Brain pericyte (primary cell): ENCODE data around the gene PTPN20.
"Not testable (repeated sequence)": the region's sequence is repeated elsewhere in the genome, so short reads cannot be mapped to it uniquely, and the experiment has no call there.

Source experiments
- DNase-seq: peaks from one replicate; pipeline ENCODE4 v3.0.0-alpha.2; 2012; ENCODE audit warnings: low read depth, low spot score

Gene PTPN20

GRCh38 chr10:46911144-46911876 lies at the start of gene PTPN20:
Gene PTPN20, plus strand, starts transcription at chr10:46911428. Its CDS starts 21,072 bp downstream, at chr10:46932500.
- DNase-seq = not testable (repeated sequence)

GRCh38 chr10:46869716-46870115 lies 41.5 kb upstream of the PTPN20 start:
- DNase-seq = not testable (repeated sequence)

GRCh38 chr10:46871583-46871982 lies 39.6 kb upstream of the PTPN20 start:
- DNase-seq = not testable (repeated sequence)

- not testable (repeated sequence) for DNase-seq
Observed at GRCh38 chr10:46875304-46875703, 35.9 kb upstream of the PTPN20 start.

- DNase-seq = not testable (repeated sequence)
Observed at GRCh38 chr10:46876773-46877172, 34.5 kb upstream of the PTPN20 start.

DNA sequence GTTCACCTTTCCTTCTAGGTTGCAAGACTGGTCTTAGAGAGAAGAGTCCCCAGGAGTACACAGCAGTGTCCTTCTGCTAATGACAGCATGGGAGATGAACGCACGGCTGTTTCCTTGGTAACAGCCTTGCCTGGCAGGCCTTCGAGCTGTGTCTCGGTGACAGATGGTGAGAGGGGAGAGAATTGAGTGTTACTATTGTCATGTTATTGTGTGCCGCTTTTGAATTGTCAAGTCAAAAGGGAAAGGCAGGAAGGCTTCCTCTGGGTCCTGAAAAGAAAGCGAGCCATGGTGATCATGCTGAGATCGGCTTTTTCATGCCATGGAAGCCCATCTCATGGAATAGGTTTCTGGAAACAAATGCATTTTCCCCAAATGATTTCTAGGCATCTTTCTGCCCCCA lies 32.5 kb upstream of the PTPN20 start:
- DNase-seq = not testable (repeated sequence)

GRCh38 chr10:46890813-46891611 lies 20.2 kb upstream of the PTPN20 start:
- DNase-seq = not testable (repeated sequence)

GRCh38 chr10:46896762-46897692 lies 14.2 kb upstream of the PTPN20 start:
- DNase-seq = not testable (repeated sequence)

DNA sequence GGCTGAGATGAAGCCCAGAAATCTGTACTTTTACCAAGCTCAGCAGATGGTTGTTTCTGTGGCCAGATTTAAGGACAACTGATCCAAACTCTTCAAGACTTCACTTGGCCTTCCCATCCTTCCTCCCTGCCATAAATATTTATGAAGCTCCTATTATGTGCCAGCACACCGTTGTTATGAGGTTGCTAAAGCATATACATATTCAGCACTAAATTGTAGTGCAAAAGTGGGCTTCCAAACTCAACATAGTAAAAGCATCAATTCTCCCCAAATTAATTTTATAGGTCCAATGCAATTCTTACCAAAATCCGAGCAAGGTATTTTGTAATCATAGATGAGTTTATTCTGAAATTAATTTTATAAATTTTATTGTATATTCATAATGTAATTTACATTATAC lies 10.0 kb upstream of the PTPN20 start:
- not testable (repeated sequence) for DNase-seq

- DNase-seq = not testable (repeated sequence)
Observed at GRCh38 chr10:46903874-46904273, 7.4 kb upstream of the PTPN20 start.

- DNase-seq = not testable (repeated sequence)
Observed at GRCh38 chr10:46906359-46906758, 4.9 kb upstream of the PTPN20 start.

GRCh38 chr10:46907185-46908117 lies 3.8 kb upstream of the PTPN20 start:
- not testable (repeated sequence) for DNase-seq

- DNase-seq = not testable (repeated sequence)
Observed at GRCh38 chr10:46922498-46922897, 11.3 kb downstream of the PTPN20 start.

DNA sequence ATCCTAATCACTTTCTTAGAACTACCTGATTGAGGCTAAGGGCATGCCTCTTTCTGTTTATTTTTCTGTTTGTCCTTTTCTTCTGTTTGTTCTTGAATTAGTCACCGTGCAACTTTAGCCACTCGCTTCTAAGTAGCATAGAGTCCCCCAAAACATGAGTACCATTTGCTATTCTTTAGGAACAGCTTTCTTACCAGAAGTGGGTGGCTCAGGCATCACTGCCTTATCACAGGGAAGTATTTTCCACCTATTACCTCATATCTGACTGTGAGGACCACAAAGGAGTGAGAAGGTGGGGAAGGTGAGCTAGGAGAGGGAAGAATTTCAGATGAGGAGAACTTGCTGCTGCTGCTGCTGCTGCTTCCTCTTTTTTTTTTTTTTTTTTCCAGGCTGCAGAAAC lies 13.9 kb downstream of the PTPN20 start:
- DNase-seq = not testable (repeated sequence)

GRCh38 chr10:46925853-46926252 lies 14.6 kb downstream of the PTPN20 start:
- DNase-seq = not testable (repeated sequence)

GRCh38 chr10:46928810-46929209 lies 17.6 kb downstream of the PTPN20 start:
- not testable (repeated sequence) for DNase-seq

GRCh38 chr10:46932383-46932782 lies 21.2 kb downstream of the PTPN20 start:
- not testable (repeated sequence) for DNase-seq

DNA sequence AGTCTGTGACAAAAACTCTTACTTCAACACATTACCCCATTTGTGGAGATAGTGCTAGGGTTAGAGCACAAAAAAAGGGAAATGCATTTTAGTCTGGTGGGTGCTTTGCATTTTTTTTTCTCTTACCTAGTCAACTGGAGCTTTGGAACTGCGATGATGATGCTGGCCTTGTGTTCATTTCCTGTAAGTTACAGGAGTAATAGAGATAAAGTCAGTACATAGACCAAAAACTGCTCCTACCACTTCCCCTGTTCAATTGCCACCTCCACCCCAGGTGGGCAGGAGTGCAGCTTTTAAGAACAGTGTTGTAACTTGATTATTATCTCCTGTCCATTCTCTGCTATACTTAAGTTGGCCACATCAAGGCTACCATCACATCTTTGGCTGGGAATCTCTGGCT lies 29.9 kb downstream of the PTPN20 start:
- DNase-seq = not testable (repeated sequence)

- not testable (repeated sequence) for DNase-seq
Observed at GRCh38 chr10:46948687-46949518, 37.7 kb downstream of the PTPN20 start.
